ENCODE data around the gene MTERF4.

Gene MTERF4

DNA sequence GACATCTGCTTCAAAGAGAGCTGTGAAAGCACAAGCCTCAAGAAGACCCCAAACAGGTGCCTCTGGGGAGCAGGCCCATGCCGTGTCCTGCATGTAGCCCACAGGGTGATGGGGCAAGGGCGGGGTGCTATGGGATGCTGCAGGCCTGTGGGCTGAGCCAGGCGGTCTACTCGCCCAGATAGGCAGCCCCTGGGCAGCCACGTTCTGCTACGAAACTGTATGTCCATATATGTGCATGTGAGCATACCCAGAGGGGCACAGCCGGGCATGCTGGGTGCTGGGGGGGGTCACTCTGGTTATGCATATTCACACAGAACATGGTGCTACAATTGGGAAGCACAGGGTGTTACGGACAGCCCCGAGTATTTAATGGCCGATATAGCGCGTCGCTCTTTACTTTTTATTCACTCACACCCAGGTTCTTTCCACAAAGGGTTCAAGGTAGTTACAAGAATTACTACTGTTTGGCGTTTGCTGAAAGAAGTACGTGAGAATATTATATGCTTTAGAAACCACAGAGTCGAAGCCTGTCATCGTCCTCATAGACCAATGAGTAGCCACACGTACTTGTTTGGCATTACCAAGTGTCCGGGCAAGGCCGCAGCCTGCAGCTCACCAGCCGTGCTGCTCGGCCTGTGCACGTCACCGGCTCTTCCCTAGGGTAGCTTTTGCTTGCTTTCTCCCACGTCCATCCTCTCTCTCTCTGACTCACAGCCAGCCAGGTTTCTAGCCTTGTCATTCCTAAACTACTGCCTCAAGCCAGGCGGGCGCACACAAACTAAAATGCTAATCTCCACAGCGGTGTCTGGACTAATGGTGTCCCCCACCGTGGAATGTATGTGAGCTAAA lies 14.4 kb downstream of the MTERF4 start:
- DNase-seq = no peak

DNA sequence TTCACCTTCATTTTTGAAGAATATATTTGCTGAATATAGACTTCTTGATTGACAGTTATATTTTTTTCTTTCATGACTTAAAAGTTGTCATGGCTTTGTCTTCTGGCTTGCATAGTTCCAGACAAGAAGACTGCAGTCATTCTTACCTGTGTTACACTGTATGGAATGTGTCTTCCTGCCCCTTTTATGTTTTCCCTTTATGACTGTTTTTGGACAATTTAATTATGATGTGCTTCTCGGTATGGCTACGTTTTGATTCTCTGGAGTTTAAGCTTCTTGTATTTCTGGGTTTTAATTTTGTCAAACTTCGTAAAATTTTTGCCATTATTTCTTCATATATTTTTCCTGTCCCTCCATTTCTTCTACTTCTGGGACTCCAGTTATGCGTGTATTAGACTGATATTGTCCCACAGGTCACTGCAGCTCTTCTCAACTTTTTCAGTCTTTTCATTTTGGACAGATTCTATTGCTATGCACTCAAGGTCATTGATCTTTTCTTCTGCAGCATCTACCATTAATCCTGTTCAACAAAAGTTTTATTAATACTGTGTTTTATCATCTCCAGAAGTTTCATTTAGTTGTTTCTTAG lies 17.1 kb downstream of the MTERF4 start:
- no peak for DNase-seq

DNA sequence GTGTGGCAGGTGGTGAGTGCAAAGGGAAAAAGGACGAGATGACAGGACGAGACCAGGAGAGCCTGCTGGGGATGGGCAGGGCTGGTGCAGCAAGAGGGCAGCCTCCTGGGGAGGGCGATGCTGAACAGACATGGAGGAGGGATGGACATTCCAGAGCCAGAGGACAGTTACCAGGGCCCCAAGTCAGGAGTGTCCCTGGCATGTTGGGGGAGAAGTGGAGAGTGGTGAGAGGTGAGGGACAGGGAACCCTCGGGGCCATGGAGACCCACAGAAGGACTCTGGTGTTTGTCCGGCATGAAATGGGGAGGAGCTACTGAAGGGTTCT lies 19.0 kb downstream of the MTERF4 start:
- DNase-seq = no peak

DNA sequence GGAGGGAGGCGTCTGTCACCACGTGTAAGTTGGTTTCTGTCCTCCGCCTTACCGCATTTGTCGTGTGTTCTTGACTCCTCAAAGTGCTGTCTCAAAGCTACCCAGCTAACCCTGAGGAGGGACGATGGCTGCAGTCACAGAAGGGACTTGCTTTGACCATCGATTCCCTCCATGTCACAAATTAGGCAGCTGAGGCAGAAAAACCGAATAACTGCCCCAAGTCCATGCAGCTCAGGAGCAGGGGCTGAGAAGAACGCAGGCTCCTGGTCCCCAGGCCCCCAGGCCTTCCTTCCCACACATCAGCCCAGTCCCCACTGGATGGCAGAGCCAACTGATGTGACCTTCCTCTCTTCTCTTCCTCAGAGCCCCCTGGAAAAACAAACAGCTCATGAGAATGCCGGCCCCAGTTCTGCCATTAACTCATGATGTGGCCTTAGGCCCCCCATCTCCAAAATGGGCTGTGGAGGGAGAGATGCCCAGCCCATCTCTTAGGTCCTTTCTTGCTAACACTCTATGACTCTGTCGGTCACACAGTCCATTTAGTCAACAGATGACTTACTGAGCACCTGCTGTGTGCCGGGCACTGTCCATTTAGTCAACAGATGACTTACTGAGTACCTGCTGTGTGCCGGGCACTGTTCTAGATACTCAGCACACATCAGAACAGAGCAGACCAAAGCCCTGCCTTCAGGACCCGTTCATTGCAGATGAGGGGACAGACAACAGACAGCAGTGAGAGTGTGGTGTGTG lies 19.6 kb downstream of the MTERF4 start:
- DNase-seq = no peak

DNA sequence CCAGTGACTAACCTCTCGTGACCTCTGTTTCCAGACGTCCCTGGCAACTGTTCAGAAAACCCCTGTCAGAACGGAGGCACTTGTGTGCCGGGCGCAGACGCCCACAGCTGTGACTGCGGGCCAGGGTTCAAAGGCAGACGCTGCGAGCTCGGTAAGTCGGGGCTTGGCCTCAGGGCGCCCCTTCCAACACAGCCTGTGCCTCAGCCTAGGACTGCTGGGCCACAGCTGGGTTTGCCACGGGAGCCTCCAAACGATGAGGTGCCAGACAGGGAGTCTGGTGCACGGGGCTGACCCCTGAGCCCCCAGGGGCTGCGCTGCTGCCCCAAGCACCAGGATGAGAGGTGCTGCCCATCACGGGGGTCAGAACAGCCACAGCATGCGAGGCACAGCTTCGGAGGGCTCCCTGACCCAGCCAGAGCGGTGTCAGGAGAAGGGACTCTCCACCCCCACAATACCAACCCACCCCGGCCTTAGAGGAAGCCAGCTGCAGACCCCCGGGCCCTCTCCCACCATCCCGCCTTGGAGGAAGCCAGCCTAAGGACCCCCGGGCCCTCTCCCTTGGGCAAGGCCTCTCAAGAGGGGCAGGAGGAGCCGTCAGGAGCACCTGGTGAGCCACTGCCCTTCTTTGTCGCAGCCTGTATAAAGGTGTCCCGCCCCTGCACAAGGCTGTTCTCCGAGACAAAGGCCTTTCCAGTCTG lies 20.3 kb downstream of the MTERF4 start:
- DNase-seq = no peak

DNA sequence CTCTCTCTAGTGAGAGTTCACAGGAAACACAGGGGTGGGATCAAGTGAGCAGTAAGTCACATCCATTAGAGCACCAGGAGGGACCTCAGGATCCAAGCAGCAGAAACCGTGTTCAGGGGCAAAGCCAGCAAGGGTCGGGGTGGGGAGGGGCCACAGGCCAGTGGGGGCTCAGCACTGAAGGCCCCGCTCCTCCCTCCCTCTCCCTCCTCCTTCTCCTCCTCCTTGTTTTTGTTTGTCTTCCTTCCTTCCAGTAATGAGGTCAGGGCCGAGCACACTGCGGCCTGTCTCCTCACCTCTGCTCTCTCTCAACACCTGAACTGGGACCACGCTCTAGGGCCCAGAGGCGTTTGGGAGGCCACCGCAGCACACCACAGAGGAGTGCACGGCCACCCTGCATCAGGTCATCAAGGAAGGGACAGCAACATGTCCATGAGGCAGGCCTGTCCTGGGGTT lies 20.9 kb downstream of the MTERF4 start:
- DNase-seq = no peak

DNA sequence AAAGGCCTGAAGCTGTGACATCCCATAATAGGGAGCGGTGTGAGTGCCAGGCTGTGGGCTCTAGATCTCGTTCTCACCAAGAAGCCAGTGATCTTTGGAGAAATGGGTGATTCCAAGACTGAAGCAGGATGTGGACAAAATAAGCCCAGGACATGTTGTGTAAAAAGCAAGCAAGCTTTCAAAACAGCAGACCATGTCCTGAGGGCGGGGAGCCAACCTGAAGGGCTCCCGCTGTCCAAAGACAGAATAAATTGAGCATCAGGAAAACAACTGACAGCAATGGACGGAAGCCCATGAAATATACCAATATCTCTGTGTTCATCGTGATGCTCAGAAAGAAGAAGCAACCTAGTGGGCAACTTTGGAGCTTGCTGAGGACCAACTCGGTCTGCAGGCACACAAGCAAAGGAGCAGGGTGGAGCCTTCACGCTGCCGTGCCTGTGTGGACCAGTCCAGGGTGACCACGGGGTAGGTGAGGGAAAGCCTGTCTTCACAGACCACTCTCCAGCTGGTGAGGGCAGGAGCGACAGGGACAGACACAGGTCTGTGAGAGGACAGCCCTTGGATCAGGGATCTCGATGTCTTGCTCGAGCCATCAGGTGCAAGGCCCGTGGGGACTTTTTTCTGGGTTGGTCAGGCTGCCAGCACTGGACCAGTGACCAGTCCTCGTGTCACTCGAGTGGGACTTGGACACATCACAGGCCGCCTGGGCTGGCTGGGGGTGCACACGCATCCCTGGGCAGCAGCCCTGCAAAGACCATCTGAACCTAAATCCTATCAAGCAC lies 21.5 kb downstream of the MTERF4 start:
- no peak for DNase-seq

DNA sequence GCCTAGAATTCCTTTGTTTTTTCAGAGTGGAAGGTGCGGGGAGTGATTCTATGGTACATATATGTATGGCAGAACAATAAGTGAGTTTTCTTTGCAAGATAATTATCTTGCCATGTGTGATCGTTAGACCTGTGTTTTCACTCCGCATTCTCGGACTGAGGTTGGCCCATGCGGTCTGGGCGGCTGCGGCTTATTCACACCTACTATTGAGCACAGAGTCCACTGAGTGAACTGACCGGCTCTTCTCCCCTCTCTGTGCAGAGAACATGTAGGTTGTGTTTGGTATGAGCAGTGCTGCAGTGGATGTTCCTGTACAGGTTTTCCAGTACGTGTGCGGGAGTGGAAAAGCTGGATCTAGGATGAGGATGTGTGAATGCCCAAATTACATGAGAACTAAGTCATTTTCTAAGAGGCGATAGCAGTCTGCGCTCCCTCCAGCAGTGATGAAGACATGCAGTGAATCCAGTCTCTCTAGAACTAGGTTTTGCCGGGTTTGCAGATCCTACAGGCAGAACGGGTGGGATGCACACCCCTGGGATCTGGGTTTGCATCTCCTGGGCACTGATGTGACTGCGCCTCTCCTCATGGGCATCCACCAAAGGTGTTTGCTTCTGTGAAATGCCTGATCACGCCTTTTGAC lies 27.1 kb downstream of the MTERF4 start:
- DNase-seq = no peak

DNA sequence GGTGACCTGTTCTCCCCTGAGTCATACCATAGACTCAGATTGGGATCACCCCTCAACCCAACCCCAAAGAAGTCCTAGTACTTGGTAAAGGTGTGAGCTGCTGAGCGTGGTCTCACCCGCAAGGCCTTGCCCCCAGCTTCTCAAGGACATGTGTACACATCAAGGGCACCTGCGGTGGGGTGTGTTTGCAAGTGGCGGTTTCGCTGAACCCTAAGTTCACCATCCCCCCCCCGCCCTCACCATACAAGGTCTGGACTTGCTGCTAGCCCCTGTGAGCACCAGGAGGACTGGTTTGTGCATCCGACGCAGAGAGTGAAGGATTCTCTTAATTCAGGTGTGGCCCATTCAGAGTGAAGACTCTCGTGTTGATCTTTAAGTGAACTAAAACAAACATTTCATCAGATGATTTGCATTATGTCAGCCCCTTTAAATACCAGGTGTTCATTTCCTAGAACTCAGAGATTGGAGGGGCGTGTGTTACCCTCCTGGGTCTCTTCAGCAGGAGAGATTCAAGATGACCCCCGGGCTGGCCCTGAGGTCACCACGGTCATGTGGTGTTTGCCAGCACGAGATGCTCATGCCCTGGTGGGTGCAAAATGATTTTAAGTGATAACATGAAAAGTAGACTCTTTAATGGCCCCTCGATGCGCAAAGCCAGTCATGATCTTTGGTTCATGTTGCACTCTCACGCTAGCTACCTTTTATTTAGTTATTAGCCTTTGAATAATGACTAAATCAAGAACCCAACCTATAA lies 27.8 kb downstream of the MTERF4 start:
- DNase-seq = no peak

DNA sequence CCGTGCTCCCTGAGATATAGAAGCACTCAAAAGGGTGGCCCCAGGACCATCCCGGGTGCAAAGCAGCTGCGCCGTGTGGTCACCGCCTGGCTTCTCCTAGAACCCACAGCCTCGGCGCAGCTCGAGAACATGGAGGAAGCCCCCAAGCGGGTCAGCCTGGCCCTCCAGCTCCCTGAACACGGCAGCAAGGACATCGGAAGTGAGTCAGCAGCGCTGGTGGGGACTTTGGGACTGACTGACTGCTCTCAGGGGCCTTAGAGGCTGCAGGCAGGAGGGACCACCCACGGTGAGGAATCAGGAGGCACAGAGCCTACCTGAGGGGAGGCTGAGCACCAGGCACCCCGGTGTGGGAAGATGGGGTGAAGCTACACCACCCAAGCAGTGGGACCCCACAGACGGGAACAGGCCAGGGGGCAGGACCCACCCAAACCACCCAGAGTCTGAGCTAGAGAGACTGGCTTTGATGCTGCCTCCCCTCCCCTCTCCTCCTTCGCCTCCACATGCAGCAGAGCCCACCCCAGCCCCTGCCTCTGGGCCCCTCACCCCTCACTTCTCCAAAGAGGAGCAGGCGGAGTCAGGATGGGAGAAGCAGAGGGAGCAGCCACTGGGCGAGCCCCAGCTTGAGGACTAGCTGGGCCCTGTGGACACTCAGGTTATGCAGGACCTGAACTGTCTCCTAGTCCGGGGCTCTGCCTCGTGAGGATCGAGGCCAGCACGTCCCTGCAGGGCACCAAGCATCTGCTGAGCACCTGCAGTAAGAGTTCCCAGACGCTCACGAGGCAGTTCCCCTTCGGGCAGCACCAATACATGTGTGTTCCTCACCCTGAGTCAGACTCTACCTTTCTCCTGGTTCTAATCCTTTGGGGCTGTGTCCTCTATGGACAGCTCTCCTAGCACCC lies 28.7 kb downstream of the MTERF4 start:
- no peak for DNase-seq

DNA sequence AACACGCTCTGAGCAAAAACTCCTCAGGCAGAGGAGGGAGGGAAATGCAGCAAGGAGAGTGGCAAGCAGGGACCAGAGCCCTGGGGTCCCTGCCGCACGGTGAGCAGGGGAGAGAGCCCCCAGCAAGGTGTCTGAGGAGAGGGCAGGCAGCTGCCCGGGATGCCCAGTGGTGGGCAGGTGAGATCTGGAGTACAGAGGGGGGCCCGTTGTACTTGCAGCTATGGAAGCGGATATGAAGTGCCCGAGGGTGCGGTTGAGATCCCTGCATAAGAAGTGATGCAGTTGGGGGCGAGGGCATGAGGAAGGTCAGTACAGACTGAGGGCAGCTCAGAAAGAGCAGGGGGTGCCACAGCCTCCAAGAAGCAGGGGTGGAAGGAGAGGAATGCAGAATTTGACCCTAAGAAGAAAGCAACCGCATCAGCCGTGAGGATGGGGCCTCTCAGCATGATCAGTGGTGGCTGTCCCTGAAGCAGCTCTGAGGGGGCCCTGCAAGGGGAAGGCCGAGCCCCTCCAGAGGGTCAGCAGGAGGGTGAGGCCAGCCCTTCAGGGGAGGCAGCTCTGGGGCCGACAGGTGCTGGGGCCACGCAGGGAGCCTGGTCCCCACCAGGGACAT lies 29.4 kb downstream of the MTERF4 start:
- DNase-seq = no peak

DNA sequence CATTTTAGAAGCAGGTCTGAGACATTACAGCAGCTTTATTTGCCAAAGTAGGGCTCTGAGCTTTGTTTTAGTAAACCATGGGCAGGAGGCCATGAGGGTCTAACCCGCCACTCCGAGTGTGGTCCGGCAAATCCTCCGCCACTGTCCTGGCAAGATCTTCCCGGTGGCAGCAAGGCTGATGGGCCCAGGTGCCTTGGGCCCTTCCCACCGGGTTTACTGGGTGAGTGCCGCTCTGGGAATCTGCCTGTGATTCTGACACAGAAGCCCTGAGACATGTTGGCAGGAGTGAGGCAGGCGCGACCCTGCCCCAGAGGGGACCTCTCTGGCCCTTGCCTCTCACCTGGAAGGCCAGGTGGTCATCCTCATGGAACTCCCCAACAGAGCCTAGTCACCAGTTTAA lies 29.9 kb downstream of the MTERF4 start:
- DNase-seq = no peak

DNA sequence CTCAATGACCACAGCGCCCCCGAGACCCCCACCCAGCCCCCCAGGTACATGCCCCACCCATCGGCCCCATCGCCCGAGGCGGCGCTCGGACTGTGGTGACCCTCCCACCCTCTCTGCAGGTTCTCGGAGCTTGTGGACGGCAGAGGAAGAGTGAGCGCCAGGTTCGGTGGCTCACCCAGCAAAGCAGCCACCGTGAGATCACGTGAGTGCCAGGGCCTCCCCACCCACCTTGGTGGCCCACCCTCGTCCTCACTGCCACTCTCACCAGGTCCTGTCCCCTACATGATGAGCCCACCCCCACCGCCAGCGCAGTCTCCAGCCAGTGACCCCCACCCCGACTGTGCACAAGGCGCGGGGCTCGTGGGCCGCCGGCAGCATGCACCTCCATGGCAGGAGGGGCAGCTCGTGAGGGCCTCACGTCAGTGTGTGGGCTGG lies 30.4 kb downstream of the MTERF4 start:
- no peak for DNase-seq

DNA sequence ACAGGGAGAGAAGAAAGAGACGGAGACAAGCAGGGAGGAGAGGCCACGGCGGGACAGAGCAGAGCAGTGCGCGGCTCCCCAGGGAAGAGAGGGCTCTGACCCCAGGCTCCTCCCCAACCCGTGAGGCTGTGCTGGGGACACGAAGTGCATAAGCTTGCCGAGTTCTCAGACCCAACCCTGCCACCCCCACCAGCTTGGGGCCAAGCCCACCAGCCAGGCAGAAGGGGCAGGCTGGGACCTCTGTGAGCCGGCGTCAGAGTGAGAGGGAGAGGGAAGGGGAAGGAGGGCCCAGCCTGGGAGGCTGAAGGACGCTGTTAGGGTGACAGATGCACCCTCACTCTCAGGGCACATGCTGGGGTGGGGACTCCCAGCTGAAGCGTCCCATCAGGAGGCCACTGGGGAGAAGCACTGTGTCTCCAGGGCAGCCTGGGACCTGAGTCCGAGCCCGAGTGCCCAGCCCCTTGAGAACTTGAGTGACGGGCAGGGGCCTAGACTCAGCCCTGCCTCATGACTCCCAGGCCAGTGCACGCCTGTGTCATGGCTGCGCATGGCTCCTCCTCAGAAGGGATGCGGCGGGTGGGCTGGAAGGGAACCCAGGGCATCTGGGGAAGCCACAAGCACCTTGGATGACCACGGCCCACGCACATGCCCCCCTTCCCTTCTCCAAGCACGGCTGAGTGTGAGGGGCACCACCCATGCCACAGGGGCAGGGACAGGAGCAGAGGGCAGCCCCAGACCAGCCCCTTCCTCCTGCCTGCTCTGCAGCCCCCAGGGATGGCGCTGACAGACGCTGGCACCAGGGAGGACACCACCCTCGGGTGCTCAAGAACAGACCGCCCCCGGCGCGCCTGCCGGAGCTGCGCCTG lies 31.0 kb downstream of the MTERF4 start:
- DNase-seq = no peak

DNA sequence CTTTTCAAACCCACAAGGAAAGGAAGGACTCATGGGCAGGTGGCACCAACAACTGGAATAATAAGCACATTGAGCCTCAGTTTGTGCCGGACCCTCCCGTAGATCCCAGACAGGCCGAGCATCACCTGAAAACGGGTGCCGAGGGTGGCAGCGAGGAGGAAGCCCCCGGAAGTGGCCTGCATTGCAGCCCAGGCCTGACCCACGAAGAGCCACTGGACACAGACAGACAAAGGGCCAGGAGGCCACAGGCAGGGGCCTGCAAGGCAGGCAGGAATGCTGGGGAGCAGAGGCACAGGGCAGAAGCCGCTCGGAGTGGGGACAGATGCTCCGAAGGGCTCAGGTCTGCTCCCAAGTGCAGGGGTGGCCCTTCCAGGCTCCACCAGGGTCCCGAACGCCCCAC lies 31.7 kb downstream of the MTERF4 start:
- no peak for DNase-seq

DNA sequence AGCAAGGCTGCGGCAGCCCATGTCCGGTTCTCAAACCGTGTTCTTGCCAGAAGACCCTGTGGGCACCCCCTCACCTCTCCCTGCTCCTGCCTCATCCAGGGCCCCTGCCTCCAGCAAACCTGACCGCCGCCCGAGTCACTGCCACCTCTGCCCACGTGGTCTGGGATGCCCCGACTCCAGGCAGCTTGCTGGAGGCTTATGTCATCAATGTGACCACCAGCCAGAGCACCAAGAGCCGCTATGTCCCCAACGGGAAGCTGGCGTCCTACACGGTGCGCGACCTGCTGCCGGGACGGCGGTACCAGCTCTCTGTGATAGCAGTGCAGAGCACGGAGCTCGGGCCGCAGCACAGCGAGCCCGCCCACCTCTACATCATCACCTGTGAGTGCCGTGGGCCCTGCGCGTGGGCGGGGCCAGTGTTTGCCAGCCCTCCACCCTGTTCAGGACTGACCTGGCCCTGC lies 32.2 kb downstream of the MTERF4 start:
- no peak for DNase-seq

DNA sequence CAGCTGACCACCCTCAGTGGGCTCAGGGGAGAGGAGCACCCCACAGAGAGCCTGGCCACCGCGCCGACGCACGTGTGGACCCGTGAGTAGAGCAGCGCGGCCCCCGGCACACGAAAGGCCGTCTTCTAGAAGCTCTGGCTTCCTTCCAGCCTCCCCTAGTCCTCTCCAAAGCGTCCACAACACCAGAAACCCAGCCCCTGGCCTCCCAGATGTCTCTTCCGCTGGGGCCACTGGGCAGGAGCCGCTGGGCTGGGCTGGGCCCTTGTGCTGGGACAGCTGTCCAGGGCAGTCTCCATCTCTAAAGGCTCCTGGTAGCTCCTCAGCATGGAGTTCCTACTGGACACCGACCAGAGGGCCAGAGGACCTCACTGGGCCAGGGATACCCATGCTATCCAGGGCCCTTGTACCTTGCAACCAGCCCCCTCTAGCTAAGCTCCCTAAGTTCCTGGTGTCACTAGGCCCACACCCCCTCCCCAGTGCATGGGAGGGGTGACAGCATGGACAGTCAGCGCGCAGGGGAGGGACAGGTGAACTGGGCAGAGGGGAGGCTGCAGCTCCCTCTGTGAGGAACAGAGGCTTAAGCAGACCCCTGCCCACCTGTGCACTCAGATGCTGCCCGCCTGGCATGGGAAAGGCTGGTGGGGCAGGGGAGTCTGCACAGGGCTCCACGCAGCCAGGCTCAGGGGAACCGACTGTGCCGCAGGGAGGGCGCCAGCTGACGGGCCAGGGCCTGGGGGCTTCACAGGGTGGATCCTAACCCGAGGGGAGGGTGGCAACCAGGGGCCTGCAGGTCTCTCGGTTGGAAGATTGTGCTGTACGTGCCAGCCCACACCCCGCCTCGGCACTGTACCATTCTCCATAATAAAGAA lies 32.9 kb downstream of the MTERF4 start:
- no peak for DNase-seq

All from suppressor macrophage treated with lipopolysaccharide for 4 hours (primary cell).